Measurements from ENCODE around the gene PNKD.

DNA sequence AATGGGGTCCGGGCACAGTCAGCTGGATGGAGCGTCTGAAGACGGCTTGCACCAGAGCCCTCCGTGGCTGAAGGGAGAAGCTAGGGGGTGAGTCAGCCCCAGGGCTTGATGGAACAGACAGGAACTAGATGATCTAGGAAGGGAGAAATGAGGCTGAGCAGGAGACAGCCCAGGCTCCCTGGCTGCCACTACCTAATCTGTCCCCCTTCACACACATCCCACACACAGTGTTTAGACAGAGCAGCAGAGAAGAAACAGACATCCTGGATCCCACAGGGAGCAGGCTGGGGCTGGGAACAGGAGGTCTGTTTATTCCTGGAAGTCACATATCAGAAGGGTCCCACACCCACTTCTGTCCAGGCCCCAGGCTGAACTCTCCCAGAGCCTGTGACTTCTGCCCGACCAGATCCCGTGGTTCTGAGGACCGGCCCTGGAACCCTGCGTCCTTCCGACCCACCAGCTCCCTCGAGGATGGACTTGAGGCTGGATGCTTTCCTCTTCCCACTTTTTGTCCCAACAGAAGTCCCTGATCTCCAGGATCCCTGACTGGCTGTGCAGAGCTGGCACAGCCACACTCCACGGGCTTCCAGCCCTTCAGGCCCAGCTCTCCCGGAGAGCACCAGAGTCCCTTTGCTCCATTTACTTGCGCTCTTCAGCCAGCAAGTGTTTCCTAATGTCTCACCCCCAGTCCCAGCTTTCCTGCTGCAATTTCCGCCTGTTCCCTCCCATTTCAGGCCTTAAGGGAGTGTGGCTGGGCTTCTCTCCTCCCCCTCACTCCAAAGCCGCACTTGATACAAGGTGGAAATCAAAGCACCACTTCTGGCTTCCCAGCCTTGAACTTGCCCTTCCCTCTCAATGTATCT is 11.0 kb upstream of the PNKD start:
- TF ChIP-seq, protein P1, sequence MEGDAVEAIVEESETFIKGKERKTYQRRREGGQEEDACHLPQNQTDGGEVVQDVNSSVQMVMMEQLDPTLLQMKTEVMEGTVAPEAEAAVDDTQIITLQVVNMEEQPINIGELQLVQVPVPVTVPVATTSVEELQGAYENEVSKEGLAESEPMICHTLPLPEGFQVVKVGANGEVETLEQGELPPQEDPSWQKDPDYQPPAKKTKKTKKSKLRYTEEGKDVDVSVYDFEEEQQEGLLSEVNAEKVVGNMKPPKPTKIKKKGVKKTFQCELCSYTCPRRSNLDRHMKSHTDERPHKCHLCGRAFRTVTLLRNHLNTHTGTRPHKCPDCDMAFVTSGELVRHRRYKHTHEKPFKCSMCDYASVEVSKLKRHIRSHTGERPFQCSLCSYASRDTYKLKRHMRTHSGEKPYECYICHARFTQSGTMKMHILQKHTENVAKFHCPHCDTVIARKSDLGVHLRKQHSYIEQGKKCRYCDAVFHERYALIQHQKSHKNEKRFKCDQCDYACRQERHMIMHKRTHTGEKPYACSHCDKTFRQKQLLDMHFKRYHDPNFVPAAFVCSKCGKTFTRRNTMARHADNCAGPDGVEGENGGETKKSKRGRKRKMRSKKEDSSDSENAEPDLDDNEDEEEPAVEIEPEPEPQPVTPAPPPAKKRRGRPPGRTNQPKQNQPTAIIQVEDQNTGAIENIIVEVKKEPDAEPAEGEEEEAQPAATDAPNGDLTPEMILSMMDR (conservative IDR thresholded peaks at IDR 0.05 in 1 of 2, IDR thresholded peaks at IDR 0.05 in 1 of 2; ENCODE audit: low read depth in 1 of 2, low read length in 2 of 2) = no peak
- TF ChIP-seq EZH2 (IDR thresholded peaks at IDR 0.05; ENCODE audit: low read length, missing control alignments) = no peak
